Stimulated activated CD4-positive, alpha-beta T cell treated with anti-CD3 and anti-CD28 coated beads, Interleukin-1b, Interleukin-23, amount 100 ng/mL, for 4 hours (primary cell): Measurements from ENCODE around the gene HOOK2.

Source experiments
- DNase-seq, 2 donors: peaks; one replicate each; pipeline ENCODE4 v3.0.0-alpha.2; 2020; ENCODE audit warnings: low read depth in 2 of 2

HOOK2 gene

GRCh38 chr19:12794196-12794941, 19.0 kb upstream of the HOOK2 start:
- DNase-seq, result no peak

GRCh38 chr19:12793290-12794195, 18.2 kb upstream of the HOOK2 start:
- DNase-seq, result peak; percentile 92 to 96

- no peak for DNase-seq
These were observed 17.5 kb upstream of the HOOK2 start for GRCh38 chr19:12792853-12793289.

GRCh38 chr19:12792051-12792852, 16.9 kb upstream of the HOOK2 start:
- peak; percentile 66 to 70 for DNase-seq

- peak; percentile 95 to 98 for DNase-seq
These were observed 16.1 kb upstream of the HOOK2 start, which contains the start of gene JUNB for GRCh38 chr19:12791345-12792050. TSS of gene JUNB (plus strand) at chr19:12791486. CDS start at chr19:12791772, 286 bp downstream.

- no peak for DNase-seq
These were observed 15.4 kb upstream of the HOOK2 start for GRCh38 chr19:12790628-12791344.

GRCh38 chr19:12789904-12790619, 14.7 kb upstream of the HOOK2 start:
- DNase-seq, result peak; percentile 70 to 83

- DNase-seq, result peak in 1 of 2 donors; percentile 31
These were observed 13.9 kb upstream of the HOOK2 start for GRCh38 chr19:12789098-12789903.

- DNase-seq, result peak in 1 of 2 donors; percentile 46
These were observed 13.3 kb upstream of the HOOK2 start for GRCh38 chr19:12788682-12789097.

GRCh38 chr19:12788042-12788681, 12.8 kb upstream of the HOOK2 start:
- no peak for DNase-seq

- no peak for DNase-seq
These were observed 12.1 kb upstream of the HOOK2 start for GRCh38 chr19:12787458-12787857.

- no peak for DNase-seq
These were observed 11.6 kb upstream of the HOOK2 start for GRCh38 chr19:12786952-12787351.

GRCh38 chr19:12786141-12786870, 11.0 kb upstream of the HOOK2 start:
- DNase-seq, result no peak

GRCh38 chr19:12785431-12786031, 10.2 kb upstream of the HOOK2 start:
- no peak for DNase-seq

- DNase-seq, result no peak
These were observed 9.6 kb upstream of the HOOK2 start for GRCh38 chr19:12784871-12785430.

- no peak for DNase-seq
These were observed 9.1 kb upstream of the HOOK2 start for GRCh38 chr19:12784394-12784870.
